ENCODE measurements around the gene LRRC8E. TPM values are rescaled to one million over a fixed set of nuclear protein-coding genes. Genes with fewer than 3 reads are reported as not detected.
A peak's percentile ranks its signal among the peaks of the same experiment; 100 is the strongest.

LRRC8E gene
- total RNA-seq, 1 donor from 2014 or later = not detected

DNA sequence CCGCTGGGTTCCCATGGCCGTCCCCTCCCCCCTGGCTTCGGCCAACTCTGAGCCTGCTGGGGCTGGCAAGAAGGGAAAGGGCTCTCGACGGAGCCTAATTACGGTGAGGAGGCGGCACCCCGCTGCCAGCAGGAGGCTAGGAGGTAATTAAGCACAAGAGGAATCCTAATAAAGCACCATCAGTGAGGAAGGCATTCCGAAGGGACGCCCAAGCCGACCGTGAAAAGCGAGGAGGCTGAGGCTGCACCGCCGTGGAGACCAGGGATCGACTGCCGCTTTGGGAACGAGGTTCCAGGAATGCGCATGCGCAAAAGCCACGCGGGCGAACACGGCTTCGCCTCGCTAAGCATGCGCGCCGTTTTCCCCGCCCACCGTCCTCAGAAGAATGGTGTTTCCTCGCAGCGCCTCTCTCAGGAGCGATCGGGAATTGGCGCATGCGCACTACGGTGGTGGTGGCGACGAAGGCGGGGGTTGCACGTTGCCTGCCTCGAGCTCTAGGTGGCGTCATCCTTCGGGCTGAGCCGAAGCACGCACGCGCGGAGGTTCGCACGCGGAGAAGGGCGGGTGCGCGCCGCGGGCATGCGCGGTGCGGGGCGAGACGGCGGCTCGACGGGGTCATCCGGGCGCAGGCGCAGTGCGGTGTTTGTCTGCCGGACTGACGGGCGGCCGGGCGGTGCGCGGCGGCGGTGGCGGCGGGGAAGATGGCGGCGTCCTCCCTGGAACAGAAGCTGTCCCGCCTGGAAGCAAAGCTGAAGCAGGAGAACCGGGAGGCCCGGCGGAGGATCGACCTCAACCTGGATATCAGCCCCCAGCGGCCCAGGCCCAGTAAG lies 15.1 kb downstream of the LRRC8E start, which contains the start of gene MAP2K7:
TSS of gene MAP2K7 (plus strand) at position 634 of the 830 bp plus-strand sequence. CDS start at position 702, 68 bp downstream.
- intact Hi-C loops (cut with DNase I) = loop anchor here (1.0 kb wide), 3 partner anchors 17 to 74 kb away; partner anchors contain the start of genes SNAPC2 and TIMM44
- Histone ChIP-seq H3K4me3 (peak within 1 kb of the TSS; percentile 75 to 97), H3K4me1 (peaks cover 5 to 22% of the 10 kb centered on the region in 2 donors), H3K27ac (peak within 1 kb of the TSS; percentile 77 to 81), H3K9me3 (no peaks in the 10 kb centered on the region), H3K27me3 (no peaks in the 10 kb centered on the region), H3K36me3 (peaks cover 8 to 11% of the 10 kb centered on the region in 2 donors)
- TF ChIP-seq, protein P1, sequence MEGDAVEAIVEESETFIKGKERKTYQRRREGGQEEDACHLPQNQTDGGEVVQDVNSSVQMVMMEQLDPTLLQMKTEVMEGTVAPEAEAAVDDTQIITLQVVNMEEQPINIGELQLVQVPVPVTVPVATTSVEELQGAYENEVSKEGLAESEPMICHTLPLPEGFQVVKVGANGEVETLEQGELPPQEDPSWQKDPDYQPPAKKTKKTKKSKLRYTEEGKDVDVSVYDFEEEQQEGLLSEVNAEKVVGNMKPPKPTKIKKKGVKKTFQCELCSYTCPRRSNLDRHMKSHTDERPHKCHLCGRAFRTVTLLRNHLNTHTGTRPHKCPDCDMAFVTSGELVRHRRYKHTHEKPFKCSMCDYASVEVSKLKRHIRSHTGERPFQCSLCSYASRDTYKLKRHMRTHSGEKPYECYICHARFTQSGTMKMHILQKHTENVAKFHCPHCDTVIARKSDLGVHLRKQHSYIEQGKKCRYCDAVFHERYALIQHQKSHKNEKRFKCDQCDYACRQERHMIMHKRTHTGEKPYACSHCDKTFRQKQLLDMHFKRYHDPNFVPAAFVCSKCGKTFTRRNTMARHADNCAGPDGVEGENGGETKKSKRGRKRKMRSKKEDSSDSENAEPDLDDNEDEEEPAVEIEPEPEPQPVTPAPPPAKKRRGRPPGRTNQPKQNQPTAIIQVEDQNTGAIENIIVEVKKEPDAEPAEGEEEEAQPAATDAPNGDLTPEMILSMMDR (IDR thresholded peaks at IDR 0.05) = peak in 2 of 3 experiments; percentile 55 to 64
- peak; percentile 97 to 100 for DNase-seq (ENCODE audit: low spot score in 2 of 2)

DNA sequence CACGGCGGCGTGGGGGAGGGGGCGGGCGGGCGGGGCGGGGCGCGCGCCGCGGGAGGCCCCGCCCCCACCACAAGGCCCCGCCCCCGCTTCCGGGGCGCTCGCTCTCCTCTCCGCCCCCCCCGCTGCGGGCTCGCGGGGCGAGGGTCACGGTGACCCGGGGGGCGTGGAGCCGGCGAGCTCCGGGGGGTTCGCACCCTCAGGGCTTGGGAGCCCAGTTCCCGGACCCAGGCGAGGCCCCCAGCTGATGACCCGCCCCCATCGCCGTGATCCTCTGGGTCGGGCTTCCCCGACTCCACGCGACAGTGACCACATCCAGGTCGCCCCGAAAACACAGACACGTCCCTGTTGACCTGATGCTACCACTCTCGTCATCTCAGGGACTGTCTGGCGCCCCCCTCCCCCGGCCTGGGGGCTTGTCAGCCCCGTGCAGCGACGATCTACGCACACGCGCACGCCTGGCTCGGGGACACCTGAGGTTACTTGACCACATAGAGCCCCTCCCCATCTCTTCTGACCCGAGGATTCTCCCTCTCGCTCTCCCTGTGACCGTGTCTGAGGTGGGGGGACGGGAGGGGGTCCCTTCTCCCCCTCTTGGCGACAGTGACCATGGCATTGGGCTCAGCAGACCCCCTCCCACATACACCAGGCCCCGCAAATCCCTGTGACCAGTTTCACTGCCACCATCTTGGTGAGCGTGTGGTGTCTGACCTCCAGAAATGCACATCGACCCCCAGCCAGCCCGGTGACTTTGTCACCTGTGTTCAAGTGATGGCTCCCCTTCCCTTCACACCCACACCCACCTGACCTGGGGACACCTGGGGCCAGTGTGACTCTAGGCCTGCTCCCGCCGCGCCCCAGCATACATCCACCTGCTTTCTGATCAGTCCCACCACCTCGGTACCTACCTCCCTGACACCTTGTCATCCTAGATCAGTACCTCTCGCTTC lies 16.0 kb downstream of the LRRC8E start:
- Histone ChIP-seq H3K36me3 (peaks cover 11 to 18% of the 10 kb centered on the region in 2 donors), H3K4me1 (peaks cover 5 to 22% of the 10 kb centered on the region in 2 donors), H3K4me3 (peak overlapping the region; percentile 75 to 97), H3K9me3 (no peaks in the 10 kb centered on the region), H3K27me3 (no peaks in the 10 kb centered on the region), H3K27ac (peak overlapping the region; percentile 77 to 81)
- intact Hi-C loops (cut with DNase I) = no loop called here
- TF ChIP-seq, protein P1 (IDR thresholded peaks at IDR 0.05) = no peak
- DNase-seq (ENCODE audit: low spot score in 2 of 2) = no peak

DNA sequence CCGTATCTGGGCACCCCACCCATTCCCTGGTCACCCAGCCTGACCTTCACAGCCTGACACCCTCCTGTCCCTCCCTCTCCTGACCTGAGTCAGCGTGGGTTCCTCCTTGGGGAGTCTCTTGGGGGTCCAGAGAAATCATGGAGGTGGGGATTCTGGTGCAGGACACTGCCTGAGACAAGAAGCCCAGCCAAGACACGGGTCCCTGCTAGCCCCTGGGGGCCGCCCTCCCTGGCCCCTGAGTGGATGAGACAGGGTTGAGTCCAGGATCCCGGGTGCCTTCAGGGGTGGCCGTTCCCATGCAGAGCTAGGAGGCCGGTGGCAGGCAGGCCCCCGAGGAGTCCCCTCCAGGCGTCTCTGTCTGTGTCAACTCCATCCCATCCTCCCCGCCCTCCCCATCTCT lies 17.0 kb downstream of the LRRC8E start:
- H3K27ac ChIP-seq = no peak overlapping the region
- H3K4me1 ChIP-seq = peaks cover 5 to 22% of the 10 kb centered on the region in 2 donors
- peak overlapping the region in 1 of 2 donors; percentile 75 for H3K4me3 ChIP-seq
- H3K27me3 ChIP-seq = no peaks in the 10 kb centered on the region
- peaks cover 20 to 27% of the 10 kb centered on the region in 2 donors for H3K36me3 ChIP-seq
- no peak for DNase-seq (ENCODE audit: low spot score in 2 of 2)
- intact Hi-C loops (cut with DNase I) = no loop called here
- no peaks in the 10 kb centered on the region for H3K9me3 ChIP-seq
- TF ChIP-seq, protein P1 (IDR thresholded peaks at IDR 0.05) = no peak

DNA sequence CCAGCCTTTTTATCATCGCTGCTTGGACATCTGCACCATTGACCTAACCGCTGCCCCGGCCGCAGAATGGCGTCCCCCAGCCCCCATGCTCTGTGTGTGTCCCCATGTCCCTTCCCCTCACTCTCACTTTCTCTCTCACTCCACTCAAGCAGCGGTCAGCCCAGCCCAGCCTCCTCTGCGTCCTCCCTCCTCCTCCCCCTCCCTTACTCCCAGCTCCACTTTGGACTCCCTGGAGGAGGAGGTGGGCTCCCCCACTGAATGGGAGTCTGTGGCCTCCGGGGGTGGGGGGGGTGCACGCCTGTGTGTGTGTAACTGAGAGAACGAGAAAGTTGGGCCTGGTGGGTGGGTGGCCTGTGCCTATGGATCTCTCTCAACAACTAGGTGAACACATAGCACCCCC lies 17.5 kb downstream of the LRRC8E start:
- TF ChIP-seq, protein P1 (IDR thresholded peaks at IDR 0.05) = no peak
- intact Hi-C loops (cut with DNase I) = no loop called here
- H3K4me3 ChIP-seq = no peak overlapping the region
- DNase-seq (ENCODE audit: low spot score in 2 of 2) = peak in 1 of 2 donors; percentile 61
- H3K27me3 ChIP-seq = no peaks in the 10 kb centered on the region
- no peak overlapping the region for H3K27ac ChIP-seq
- no peaks in the 10 kb centered on the region for H3K9me3 ChIP-seq
- H3K36me3 ChIP-seq = peaks cover 26 to 33% of the 10 kb centered on the region in 2 donors
- H3K4me1 ChIP-seq = peaks cover 5 to 22% of the 10 kb centered on the region in 2 donors

DNA sequence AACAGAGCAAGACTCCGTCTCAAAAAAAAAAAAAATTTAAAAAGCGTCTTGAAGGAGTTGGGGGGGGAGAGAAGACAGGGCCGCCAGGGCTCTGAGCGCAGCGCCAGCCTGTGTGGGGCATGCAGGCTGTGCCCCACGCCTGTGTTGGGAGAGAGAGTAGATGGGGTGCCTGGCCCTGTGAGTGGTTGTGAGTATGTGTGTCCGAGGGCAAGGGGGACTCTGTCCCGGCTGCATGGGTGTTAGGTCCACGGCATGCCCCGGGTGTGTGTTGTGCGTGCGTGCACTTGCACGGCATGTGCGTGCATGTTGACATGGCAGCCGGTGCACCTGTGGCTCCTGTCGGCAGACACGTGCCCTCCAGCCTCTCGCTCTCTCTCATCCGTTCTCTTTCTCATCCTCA lies 18.8 kb downstream of the LRRC8E start:
- peaks cover 39 to 46% of the 10 kb centered on the region in 2 donors for H3K36me3 ChIP-seq
- no peaks in the 10 kb centered on the region for H3K9me3 ChIP-seq
- TF ChIP-seq, protein P1 (IDR thresholded peaks at IDR 0.05) = no peak
- no peak overlapping the region for H3K4me3 ChIP-seq
- no peaks in the 10 kb centered on the region for H3K27me3 ChIP-seq
- intact Hi-C loops (cut with DNase I) = no loop called here
- peak in 1 of 2 donors; percentile 60 for DNase-seq (ENCODE audit: low spot score in 2 of 2)
- no peak overlapping the region for H3K27ac ChIP-seq
- H3K4me1 ChIP-seq = peaks cover 5 to 22% of the 10 kb centered on the region in 2 donors

Measured in ascending aorta (tissue), 2 donors.